ENCODE results near the gene PUSL1.

PUSL1 gene

GRCh38 chr1:1324524-1325287 is 16.3 kb downstream of the PUSL1 start, which contains the start of the genes CPTP and INTS11:
TSS of gene CPTP (plus strand) at chr1:1324802. CDS start at chr1:1326911, 2,109 bp downstream.
TSS of gene INTS11 (minus strand) at chr1:1324660. CDS start at chr1:1324608, 52 bp downstream.
- Histone ChIP-seq H3K36me3 (ENCODE audit: control insufficient read depth in 2 of 2, insufficient read depth in 1 of 2, low read length in 2 of 2) (peaks cover 0 to 52% of the 10 kb centered on the region in 2 experiments; a peak in 2 of 3 replicates), H3K4me3 (ENCODE audit: low read depth, low read length) (peak within 1 kb of the TSS; percentile 93), H3K9me3 (ENCODE audit: control insufficient read depth, insufficient read depth, low read depth, low read length) (no peaks in the 10 kb centered on the region), H3K27ac (ENCODE audit: extremely low read depth, low read depth, low read length) (peak within 1 kb of the TSS; percentile 84), H3K4me1 (ENCODE audit: control insufficient read depth, insufficient read depth, low read length) (peaks cover 7% of the 10 kb centered on the region; the same call in 1 of the 2 replicates)
- ChIA-PET CTCF (no interaction called here), POLR2A (interaction anchor here (0.7 to 1.4 kb wide), 2 partner anchors 8 to 13 kb away, joined by 3 to 6 read pairs; no protein-coding TSS in a partner anchor)
- TF ChIP-seq ZNF571 (tag by site-specific recombination; IDR thresholded peaks at IDR 0.05): no peak
- TF ChIP-seq EGR2 (tag by site-specific recombination; IDR thresholded peaks at IDR 0.05; ENCODE audit: low read depth): 0 out of 2 replicates have a peak, but pooled peaks have one; percentile 7
- TF ChIP-seq KLF10 (tag by site-specific recombination; IDR thresholded peaks at IDR 0.05): peak; percentile 93
- TF ChIP-seq ZNF776 (tag by site-specific recombination; IDR thresholded peaks at IDR 0.05; ENCODE audit: borderline replicate concordance): no peak
- TF ChIP-seq ZNF302 (tag by site-specific recombination; IDR thresholded peaks at IDR 0.05; ENCODE audit: low read depth): no peak
- no peak for TF ChIP-seq ZNF530 (tag by site-specific recombination; IDR thresholded peaks at IDR 0.05; ENCODE audit: low read depth)
- peak; percentile 97 for TF ChIP-seq ZNF223 (tag by site-specific recombination; IDR thresholded peaks at IDR 0.05)
- no peak for TF ChIP-seq ZNF843 (tag by site-specific recombination; IDR thresholded peaks at IDR 0.05)
- peak; percentile 80; the same call in 1 of the 2 replicates for TF ChIP-seq KLF7 (tag by site-specific recombination; IDR thresholded peaks at IDR 0.05; ENCODE audit: borderline replicate concordance)
- peak; percentile 93 for TF ChIP-seq ZNF335 (tag by site-specific recombination; conservative IDR thresholded peaks at IDR 0.05)
- TF ChIP-seq, protein P1, sequence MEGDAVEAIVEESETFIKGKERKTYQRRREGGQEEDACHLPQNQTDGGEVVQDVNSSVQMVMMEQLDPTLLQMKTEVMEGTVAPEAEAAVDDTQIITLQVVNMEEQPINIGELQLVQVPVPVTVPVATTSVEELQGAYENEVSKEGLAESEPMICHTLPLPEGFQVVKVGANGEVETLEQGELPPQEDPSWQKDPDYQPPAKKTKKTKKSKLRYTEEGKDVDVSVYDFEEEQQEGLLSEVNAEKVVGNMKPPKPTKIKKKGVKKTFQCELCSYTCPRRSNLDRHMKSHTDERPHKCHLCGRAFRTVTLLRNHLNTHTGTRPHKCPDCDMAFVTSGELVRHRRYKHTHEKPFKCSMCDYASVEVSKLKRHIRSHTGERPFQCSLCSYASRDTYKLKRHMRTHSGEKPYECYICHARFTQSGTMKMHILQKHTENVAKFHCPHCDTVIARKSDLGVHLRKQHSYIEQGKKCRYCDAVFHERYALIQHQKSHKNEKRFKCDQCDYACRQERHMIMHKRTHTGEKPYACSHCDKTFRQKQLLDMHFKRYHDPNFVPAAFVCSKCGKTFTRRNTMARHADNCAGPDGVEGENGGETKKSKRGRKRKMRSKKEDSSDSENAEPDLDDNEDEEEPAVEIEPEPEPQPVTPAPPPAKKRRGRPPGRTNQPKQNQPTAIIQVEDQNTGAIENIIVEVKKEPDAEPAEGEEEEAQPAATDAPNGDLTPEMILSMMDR (tag by site-specific recombination; IDR thresholded peaks at IDR 0.05): no peak
- TF ChIP-seq, protein P2, sequence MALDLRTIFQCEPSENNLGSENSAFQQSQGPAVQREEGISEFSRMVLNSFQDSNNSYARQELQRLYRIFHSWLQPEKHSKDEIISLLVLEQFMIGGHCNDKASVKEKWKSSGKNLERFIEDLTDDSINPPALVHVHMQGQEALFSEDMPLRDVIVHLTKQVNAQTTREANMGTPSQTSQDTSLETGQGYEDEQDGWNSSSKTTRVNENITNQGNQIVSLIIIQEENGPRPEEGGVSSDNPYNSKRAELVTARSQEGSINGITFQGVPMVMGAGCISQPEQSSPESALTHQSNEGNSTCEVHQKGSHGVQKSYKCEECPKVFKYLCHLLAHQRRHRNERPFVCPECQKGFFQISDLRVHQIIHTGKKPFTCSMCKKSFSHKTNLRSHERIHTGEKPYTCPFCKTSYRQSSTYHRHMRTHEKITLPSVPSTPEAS (tag by site-specific recombination; IDR thresholded peaks at IDR 0.05): no peak
- 0 out of 2 replicates have a peak, but pooled peaks have one; percentile 11 for TF ChIP-seq ZNF660 (tag by site-specific recombination; IDR thresholded peaks at IDR 0.05)
- no peak for TF ChIP-seq ZNF785 (tag by site-specific recombination; IDR thresholded peaks at IDR 0.05)
- no peak for TF ChIP-seq SETDB1 (IDR thresholded peaks at IDR 0.05; ENCODE audit: insufficient read length, low read length)
- TF ChIP-seq REPIN1 (tag by site-specific recombination; IDR thresholded peaks at IDR 0.05; ENCODE audit: low read depth): no peak
- no peak for TF ChIP-seq ZNF704 (tag by site-specific recombination; IDR thresholded peaks at IDR 0.05)
- TF ChIP-seq ZNF654 (tag by site-specific recombination; IDR thresholded peaks at IDR 0.05; ENCODE audit: low read depth): no peak
- no peak for TF ChIP-seq ZNF175 (tag by site-specific recombination; IDR thresholded peaks at IDR 0.05)
- TF ChIP-seq ZNF664 (tag by site-specific recombination; IDR thresholded peaks at IDR 0.05): no peak
- TF ChIP-seq, protein P3, sequence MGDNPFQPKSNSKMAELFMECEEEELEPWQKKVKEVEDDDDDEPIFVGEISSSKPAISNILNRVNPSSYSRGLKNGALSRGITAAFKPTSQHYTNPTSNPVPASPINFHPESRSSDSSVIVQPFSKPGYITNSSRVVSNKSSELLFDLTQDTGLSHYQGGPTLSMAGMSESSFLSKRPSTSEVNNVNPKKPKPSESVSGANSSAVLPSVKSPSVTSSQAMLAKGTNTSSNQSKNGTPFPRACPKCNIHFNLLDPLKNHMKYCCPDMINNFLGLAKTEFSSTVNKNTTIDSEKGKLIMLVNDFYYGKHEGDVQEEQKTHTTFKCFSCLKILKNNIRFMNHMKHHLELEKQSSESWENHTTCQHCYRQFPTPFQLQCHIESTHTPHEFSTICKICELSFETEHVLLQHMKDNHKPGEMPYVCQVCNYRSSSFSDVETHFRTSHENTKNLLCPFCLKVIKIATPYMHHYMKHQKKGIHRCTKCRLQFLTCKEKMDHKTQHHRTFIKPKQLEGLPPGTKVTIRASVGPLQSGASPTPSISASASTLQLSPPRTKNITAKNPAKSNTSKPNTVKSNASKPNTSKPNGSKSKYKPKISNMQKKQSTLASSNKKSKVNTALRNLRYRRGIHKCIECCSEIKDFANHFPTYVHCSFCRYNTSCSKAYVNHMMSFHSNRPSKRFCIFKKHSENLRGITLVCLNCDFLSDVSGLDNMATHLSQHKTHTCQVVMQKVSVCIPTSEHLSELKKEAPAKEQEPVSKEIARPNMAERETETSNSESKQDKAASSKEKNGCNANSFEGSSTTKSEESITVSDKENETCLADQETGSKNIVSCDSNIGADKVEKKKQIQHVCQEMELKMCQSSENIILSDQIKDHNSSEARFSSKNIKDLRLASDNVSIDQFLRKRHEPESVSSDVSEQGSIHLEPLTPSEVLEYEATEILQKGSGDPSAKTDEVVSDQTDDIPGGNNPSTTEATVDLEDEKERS (tag by site-specific recombination; IDR thresholded peaks at IDR 0.05): no peak
- TF ChIP-seq, protein P4, sequence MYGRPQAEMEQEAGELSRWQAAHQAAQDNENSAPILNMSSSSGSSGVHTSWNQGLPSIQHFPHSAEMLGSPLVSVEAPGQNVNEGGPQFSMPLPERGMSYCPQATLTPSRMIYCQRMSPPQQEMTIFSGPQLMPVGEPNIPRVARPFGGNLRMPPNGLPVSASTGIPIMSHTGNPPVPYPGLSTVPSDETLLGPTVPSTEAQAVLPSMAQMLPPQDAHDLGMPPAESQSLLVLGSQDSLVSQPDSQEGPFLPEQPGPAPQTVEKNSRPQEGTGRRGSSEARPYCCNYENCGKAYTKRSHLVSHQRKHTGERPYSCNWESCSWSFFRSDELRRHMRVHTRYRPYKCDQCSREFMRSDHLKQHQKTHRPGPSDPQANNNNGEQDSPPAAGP (tag by site-specific recombination; IDR thresholded peaks at IDR 0.05): 0 out of 2 replicates have a peak, but pooled peaks have one; percentile 16
- TF ChIP-seq GLIS2 (tag by site-specific recombination; IDR thresholded peaks at IDR 0.05): peak; percentile 84
- 0 out of 2 replicates have a peak, but pooled peaks have one; percentile 40 for TF ChIP-seq ZFHX2 (tag by site-specific recombination; conservative IDR thresholded peaks at IDR 0.05)
- TF ChIP-seq, protein P5, sequence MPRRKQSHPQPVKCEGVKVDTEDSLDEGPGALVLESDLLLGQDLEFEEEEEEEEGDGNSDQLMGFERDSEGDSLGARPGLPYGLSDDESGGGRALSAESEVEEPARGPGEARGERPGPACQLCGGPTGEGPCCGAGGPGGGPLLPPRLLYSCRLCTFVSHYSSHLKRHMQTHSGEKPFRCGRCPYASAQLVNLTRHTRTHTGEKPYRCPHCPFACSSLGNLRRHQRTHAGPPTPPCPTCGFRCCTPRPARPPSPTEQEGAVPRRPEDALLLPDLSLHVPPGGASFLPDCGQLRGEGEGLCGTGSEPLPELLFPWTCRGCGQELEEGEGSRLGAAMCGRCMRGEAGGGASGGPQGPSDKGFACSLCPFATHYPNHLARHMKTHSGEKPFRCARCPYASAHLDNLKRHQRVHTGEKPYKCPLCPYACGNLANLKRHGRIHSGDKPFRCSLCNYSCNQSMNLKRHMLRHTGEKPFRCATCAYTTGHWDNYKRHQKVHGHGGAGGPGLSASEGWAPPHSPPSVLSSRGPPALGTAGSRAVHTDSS (tag by site-specific recombination; IDR thresholded peaks at IDR 0.05): no peak
- no peak for TF ChIP-seq TCF7L2 (IDR thresholded peaks at IDR 0.05; ENCODE audit: borderline replicate concordance, low read depth, low read length)
- TF ChIP-seq ZNF274 (IDR thresholded peaks at IDR 0.05; ENCODE audit: low read length): no peak
- TF ChIP-seq ZNF274 (tag by site-specific recombination; IDR thresholded peaks at IDR 0.05; ENCODE audit: borderline replicate concordance): no peak

Measured in HEK293 (cell line).